Measurements from ENCODE around the gene IRF4.

The IRF4 gene

GRCh38 chr6:431504-431903 lies 40.0 kb downstream of the IRF4 start:
- no peak overlapping the region for H3K4me3 ChIP-seq (replicated peaks; ENCODE audit: low read depth, low read length)
- no peak for TF ChIP-seq CTCF (IDR thresholded peaks at IDR 0.05; ENCODE audit: low read depth, low read length, missing control alignments)
- no peak for DNase-seq (ENCODE audit: extremely low read depth, low read depth)

GRCh38 chr6:431986-432385 lies 40.4 kb downstream of the IRF4 start:
- H3K4me3 ChIP-seq (replicated peaks; ENCODE audit: low read depth, low read length), result no peak overlapping the region
- DNase-seq (ENCODE audit: extremely low read depth, low read depth), result no peak
- TF ChIP-seq CTCF (IDR thresholded peaks at IDR 0.05; ENCODE audit: low read depth, low read length, missing control alignments), result no peak

- no peak for TF ChIP-seq CTCF (IDR thresholded peaks at IDR 0.05; ENCODE audit: low read depth, low read length, missing control alignments)
- no peak overlapping the region for H3K4me3 ChIP-seq (replicated peaks; ENCODE audit: low read depth, low read length)
- no peak for DNase-seq (ENCODE audit: extremely low read depth, low read depth)
Observed at GRCh38 chr6:434051-434705, 42.6 kb downstream of the IRF4 start.

GRCh38 chr6:435441-436307 lies 44.1 kb downstream of the IRF4 start:
- DNase-seq (ENCODE audit: extremely low read depth, low read depth), result no peak
- no peak overlapping the region for H3K4me3 ChIP-seq (replicated peaks; ENCODE audit: low read depth, low read length)
- no peak for TF ChIP-seq CTCF (IDR thresholded peaks at IDR 0.05; ENCODE audit: low read depth, low read length, missing control alignments)

- DNase-seq (ENCODE audit: extremely low read depth, low read depth), result peak; percentile 78
- no peak for TF ChIP-seq CTCF (IDR thresholded peaks at IDR 0.05; ENCODE audit: low read depth, low read length, missing control alignments)
- H3K4me3 ChIP-seq (replicated peaks; ENCODE audit: low read depth, low read length), result no peak overlapping the region
Observed at GRCh38 chr6:436308-437036, 44.9 kb downstream of the IRF4 start.

GRCh38 chr6:437037-437392 lies 45.5 kb downstream of the IRF4 start:
- DNase-seq (ENCODE audit: extremely low read depth, low read depth), result no peak
- TF ChIP-seq CTCF (IDR thresholded peaks at IDR 0.05; ENCODE audit: low read depth, low read length, missing control alignments), result no peak
- H3K4me3 ChIP-seq (replicated peaks; ENCODE audit: low read depth, low read length), result no peak overlapping the region

Data from HFF-Myc (cell line).